IMR-90 (cell line): ENCODE measurements around the gene PDE8B.

Experiments
- BHLHE40 ChIP-seq: fragments of 150-350 bp; IDR thresholded peaks from 2 replicates; pipeline ENCODE4 v1.6.1; 2016; ENCODE audit warnings: mild to moderate bottlenecking, low read depth, low read length
- FOS ChIP-seq: fragments of 150-350 bp; IDR thresholded peaks from 2 replicates; pipeline ENCODE4 v1.6.1; 2016; ENCODE audit warnings: low read depth, low read length
- MAZ ChIP-seq: IDR thresholded peaks from 2 replicates; pipeline ENCODE4 v1.6.1; 2012; ENCODE audit warnings: low read depth, mild to moderate bottlenecking, low read length, improper control_type of control experiment, moderate library complexity, borderline replicate concordance
- MXI1 ChIP-seq: IDR thresholded peaks from 2 replicates; pipeline ENCODE4 v1.6.1; 2012; ENCODE audit warnings: low read depth, mild to moderate bottlenecking, low read length, moderate library complexity, borderline replicate concordance
- POLR2A ChIP-seq: IDR thresholded peaks from 2 replicates; pipeline ENCODE4 v1.6.1; 2012; ENCODE audit warnings: mild to moderate bottlenecking, low read depth, low read length
- RFX5 ChIP-seq: IDR thresholded peaks from 2 replicates; pipeline ENCODE4 v1.8.0; 2012; ENCODE audit warnings: low read depth, mild to moderate bottlenecking, low read length, moderate library complexity
- TF ChIP-seq, protein P1 (sequence below): conservative IDR thresholded peaks from 2 replicates; pipeline ENCODE4 v1.5.1; 2012; ENCODE audit warnings: mild to moderate bottlenecking, low read depth, low read length, improper control_type of control experiment
- TF ChIP-seq, protein P2 (sequence below): fragments of 150-350 bp; IDR thresholded peaks from 2 replicates; pipeline ENCODE4 v1.6.1; 2016; ENCODE audit warnings: low read depth, mild to moderate bottlenecking, low read length, moderate library complexity, borderline replicate concordance
- TF ChIP-seq, protein P3 (sequence below): fragments of 150-350 bp; IDR thresholded peaks from 2 replicates; pipeline ENCODE4 v1.6.1; 2017; ENCODE audit warnings: mild to moderate bottlenecking, antibody characterized with exemption, low read length, low read depth

DNA sequence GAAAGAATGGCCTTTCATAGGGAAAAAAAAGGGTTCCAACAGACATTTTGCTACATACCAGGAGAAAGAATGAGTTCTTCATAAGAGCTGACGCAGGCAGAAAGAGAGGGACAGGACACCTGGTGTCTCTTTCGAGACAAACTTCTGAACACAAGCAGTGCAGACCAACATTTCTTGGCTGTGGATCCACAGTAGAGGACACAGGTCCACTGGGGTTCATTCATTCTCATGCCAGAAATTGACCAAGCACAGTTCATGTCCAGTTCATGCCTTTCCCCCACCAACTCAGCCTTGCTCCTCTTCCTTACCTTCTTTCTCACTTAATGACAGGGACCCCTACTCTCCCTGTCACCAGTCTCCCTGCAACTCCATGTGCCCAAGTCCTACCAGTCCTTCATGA, 144.0 kb downstream of the PDE8B start:
- TF ChIP-seq POLR2A (no peak), MAZ (no peak), MXI1 (no peak), RFX5 (no peak), FOS (no peak), BHLHE40 (no peak)
- TF ChIP-seq, protein P1, sequence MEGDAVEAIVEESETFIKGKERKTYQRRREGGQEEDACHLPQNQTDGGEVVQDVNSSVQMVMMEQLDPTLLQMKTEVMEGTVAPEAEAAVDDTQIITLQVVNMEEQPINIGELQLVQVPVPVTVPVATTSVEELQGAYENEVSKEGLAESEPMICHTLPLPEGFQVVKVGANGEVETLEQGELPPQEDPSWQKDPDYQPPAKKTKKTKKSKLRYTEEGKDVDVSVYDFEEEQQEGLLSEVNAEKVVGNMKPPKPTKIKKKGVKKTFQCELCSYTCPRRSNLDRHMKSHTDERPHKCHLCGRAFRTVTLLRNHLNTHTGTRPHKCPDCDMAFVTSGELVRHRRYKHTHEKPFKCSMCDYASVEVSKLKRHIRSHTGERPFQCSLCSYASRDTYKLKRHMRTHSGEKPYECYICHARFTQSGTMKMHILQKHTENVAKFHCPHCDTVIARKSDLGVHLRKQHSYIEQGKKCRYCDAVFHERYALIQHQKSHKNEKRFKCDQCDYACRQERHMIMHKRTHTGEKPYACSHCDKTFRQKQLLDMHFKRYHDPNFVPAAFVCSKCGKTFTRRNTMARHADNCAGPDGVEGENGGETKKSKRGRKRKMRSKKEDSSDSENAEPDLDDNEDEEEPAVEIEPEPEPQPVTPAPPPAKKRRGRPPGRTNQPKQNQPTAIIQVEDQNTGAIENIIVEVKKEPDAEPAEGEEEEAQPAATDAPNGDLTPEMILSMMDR: no peak
- TF ChIP-seq, protein P2, sequence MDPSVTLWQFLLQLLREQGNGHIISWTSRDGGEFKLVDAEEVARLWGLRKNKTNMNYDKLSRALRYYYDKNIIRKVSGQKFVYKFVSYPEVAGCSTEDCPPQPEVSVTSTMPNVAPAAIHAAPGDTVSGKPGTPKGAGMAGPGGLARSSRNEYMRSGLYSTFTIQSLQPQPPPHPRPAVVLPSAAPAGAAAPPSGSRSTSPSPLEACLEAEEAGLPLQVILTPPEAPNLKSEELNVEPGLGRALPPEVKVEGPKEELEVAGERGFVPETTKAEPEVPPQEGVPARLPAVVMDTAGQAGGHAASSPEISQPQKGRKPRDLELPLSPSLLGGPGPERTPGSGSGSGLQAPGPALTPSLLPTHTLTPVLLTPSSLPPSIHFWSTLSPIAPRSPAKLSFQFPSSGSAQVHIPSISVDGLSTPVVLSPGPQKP: no peak
- TF ChIP-seq, protein P3, sequence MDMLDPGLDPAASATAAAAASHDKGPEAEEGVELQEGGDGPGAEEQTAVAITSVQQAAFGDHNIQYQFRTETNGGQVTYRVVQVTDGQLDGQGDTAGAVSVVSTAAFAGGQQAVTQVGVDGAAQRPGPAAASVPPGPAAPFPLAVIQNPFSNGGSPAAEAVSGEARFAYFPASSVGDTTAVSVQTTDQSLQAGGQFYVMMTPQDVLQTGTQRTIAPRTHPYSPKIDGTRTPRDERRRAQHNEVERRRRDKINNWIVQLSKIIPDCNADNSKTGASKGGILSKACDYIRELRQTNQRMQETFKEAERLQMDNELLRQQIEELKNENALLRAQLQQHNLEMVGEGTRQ: no peak
